Measurements from ENCODE around the gene TMEM19. TPM values are rescaled to one million over a fixed set of nuclear protein-coding genes. Genes with fewer than 3 reads are reported as not detected.

TMEM19 gene
- total RNA-seq, 1 experiment from 2014 or later = 17.3 TPM

DNA sequence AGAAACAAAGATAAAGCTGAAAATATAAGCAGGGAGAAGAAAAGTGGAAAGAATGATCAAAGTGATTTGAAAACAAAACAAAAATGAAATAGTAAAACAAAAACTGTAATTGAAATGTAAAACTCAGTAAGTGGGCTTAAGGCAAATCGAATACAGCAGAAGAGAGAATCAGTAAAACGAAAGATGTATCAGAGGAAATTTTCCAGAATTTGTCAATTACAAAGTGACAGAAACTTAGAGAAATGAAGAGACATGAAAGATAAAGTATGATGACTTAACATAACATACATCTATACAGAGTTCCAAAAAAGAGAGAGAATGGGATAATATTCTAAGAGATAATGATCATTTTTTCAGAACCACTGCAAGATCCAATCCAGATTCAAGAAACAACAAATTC lies 32.7 kb upstream of the TMEM19 start:
- H3K23ac ChIP-seq (ENCODE audit: insufficient read length, low read depth, low read length) = no peak overlapping the region
- H3K4me2 ChIP-seq (ENCODE audit: insufficient read depth, insufficient read length, low read length) = no peak overlapping the region
- H3K79me1 ChIP-seq (ENCODE audit: insufficient read depth, low read depth, low read length, poor library complexity, severe bottlenecking) = no peaks in the 10 kb centered on the region
- H3K79me2 ChIP-seq (ENCODE audit: insufficient read depth, low read length) = peaks cover 3% of the 10 kb centered on the region; the same call in 1 of the 2 replicates
- no peak overlapping the region for H4K5ac ChIP-seq (ENCODE audit: insufficient read length, low read depth, low read length)
- Mint-ChIP-seq H3K4me3 (no peak overlapping the region), H3K9me3 (peaks cover 0 to 2% of the 10 kb centered on the region in 2 experiments; a peak in 3 of 5 replicates), H3K4me1 (no peaks in the 10 kb centered on the region), H3K27me3 (ENCODE audit: low read depth) (no peaks in the 10 kb centered on the region), H3K36me3 (ENCODE audit: insufficient read depth in 1 of 3, low read depth in 3 of 3) (peaks cover 15 to 30% (median 22%) of the 10 kb centered on the region in 3 experiments), H3K27ac (no peak overlapping the region)
- no peak overlapping the region for H3K27ac ChIP-seq (ENCODE audit: insufficient read length, low read depth, low read length)
- H3K18ac ChIP-seq (ENCODE audit: insufficient read length, low read depth, low read length) = no peak overlapping the region
- H2AFZ ChIP-seq (ENCODE audit: low read length) = no peak overlapping the region
- no peak overlapping the region for H2BK20ac ChIP-seq (ENCODE audit: low read depth, low read length, poor library complexity, severe bottlenecking)
- no peak overlapping the region for H2BK5ac ChIP-seq (ENCODE audit: insufficient read length, low read length)
- H2BK120ac ChIP-seq (ENCODE audit: low read depth, low read length, poor library complexity, severe bottlenecking) = no peak overlapping the region
- DNase-seq = no peak
- H2AK5ac ChIP-seq (ENCODE audit: insufficient read length, low read length) = no peak overlapping the region
- H4K91ac ChIP-seq (ENCODE audit: insufficient read length, low read depth, low read length) = no peak overlapping the region
- H3K23me2 ChIP-seq (ENCODE audit: insufficient read length, low read depth, low read length, poor library complexity, severe bottlenecking) = no peaks in the 10 kb centered on the region
- H2BK15ac ChIP-seq (ENCODE audit: low read depth, low read length) = no peak overlapping the region
- no peak overlapping the region for H3K14ac ChIP-seq (ENCODE audit: insufficient read depth, low read length)
- H3K27me3 ChIP-seq (ENCODE audit: insufficient read depth, low read length) = no peaks in the 10 kb centered on the region
- no peak overlapping the region for H3K56ac ChIP-seq (ENCODE audit: insufficient read length, low read depth, low read length)
- no peak overlapping the region for H3T11ph ChIP-seq (ENCODE audit: low read length)
- TF ChIP-seq, protein P1, sequence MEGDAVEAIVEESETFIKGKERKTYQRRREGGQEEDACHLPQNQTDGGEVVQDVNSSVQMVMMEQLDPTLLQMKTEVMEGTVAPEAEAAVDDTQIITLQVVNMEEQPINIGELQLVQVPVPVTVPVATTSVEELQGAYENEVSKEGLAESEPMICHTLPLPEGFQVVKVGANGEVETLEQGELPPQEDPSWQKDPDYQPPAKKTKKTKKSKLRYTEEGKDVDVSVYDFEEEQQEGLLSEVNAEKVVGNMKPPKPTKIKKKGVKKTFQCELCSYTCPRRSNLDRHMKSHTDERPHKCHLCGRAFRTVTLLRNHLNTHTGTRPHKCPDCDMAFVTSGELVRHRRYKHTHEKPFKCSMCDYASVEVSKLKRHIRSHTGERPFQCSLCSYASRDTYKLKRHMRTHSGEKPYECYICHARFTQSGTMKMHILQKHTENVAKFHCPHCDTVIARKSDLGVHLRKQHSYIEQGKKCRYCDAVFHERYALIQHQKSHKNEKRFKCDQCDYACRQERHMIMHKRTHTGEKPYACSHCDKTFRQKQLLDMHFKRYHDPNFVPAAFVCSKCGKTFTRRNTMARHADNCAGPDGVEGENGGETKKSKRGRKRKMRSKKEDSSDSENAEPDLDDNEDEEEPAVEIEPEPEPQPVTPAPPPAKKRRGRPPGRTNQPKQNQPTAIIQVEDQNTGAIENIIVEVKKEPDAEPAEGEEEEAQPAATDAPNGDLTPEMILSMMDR (conservative IDR thresholded peaks at IDR 0.05) = no peak
- H3K9me3 ChIP-seq (ENCODE audit: control insufficient read depth, low read depth, low read length) = no peaks in the 10 kb centered on the region
- no peak overlapping the region for H3K4ac ChIP-seq (ENCODE audit: low read depth, low read length)
- no peak overlapping the region for H3K9ac ChIP-seq (ENCODE audit: extremely low read depth, insufficient read length, low read length)
- no peak overlapping the region for H4K8ac ChIP-seq (replicated peaks; ENCODE audit: insufficient read length, low read depth, low read length)
- no peak overlapping the region for H2BK12ac ChIP-seq (ENCODE audit: insufficient read length, low read depth, low read length)
- no peaks in the 10 kb centered on the region for H3K4me1 ChIP-seq (ENCODE audit: insufficient read depth, low read length)
- no CpG with 5 or more reads among the region's 2 CpGs for WGBS (ENCODE audit: extremely low coverage, insufficient read length, low lambda C conversion rate)
- H4K20me1 ChIP-seq (ENCODE audit: control insufficient read depth, insufficient read depth, insufficient read length) = no peaks in the 10 kb centered on the region
